SKM-1 treated with dmso at 0.1 percent for 144 hours (cell line): Measurements from ENCODE around the gene MMP11.

ENCODE experiments used
- DNase-seq: peaks from one replicate; lab custom pipeline; 2025; ENCODE audit not compliant: unreplicated experiment; lab: John Stamatoyannopoulos, UW

MMP11 gene

DNA sequence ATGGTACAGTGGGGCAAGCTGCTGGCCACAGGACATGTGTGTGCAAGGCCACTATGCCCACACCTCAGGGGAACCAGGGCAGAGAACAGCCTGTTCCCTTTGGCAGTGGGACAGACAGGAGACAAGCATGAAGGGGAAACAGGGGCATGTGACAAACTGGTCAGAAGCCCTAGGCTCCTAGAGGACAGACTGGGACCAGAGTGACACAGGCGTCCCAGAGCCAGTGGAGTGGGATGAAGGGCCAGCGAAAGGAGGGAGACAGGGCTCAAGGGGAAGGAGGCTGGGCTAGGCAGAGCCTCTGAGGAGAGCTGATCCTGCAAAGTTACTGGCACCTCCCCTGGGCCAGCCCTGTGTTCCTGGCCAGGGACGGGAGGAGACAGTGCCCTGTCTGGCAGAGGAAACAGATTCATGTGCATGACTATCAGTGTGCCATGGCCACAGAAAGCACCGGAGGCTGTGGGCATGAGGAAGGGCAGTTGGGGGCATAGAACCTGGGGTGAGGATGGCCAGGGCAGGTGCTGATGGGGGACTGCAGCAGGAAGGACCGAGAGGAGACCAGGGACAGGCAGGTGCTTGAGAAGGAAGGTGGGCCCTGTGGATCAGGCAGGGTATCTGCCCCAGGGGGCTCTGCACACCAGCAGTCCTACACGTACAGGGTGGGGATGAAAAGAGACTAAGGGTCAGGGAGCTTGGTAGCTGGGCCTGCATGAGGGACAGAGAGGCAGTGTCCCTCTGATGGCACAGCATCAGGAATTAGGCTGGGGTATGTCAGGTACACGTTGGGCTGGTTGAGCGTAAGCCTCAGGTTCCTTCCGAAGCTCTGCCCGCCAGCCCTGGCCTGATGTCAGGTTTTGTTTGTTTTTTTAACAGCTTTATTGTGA, 56.4 kb downstream of the MMP11 start:
- no peak for DNase-seq

DNA sequence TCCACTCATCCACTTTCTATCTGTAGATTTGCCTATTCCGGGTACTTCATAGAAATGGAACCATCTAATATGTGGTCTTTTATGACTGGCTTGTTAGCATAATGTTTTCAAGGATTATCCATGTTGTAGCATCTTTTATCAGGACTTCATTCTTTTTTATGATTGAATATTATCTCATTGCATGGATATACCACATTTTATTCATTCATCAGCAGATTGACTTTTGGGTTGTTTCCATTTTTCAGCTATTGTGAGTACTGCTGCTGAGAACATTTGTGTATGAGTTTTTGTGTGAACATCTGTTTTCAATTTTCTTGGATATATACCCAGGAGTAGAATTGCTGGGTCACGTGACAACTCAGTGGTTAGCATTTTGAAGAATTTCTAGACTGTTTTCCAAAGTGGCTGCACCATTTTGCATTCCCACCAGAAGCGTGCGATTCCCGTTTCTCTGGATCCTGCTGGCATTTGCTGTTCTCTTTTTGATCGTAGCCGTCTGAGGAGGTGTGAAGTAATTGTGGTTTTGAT, 57.3 kb downstream of the MMP11 start:
- no peak for DNase-seq

DNA sequence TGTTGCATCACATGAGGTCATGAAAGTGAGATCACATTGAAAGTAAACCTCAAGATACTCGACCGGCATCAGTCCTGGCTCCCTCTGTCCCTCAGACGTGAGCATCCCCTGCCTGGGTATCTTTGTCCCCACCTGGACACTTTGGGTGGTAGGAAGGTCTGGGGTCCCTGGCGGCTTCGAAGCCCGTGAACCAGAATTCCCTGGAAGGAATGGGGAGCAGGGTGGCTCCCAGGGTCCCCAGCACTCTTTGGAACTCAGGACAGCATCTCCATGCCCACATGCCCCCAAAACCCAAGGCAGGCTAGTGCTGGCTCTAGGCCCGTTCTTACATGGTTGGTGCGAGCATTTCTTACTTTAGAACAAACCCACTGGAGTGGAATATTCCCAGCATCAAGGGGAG, 58.6 kb downstream of the MMP11 start:
- no peak for DNase-seq

DNA sequence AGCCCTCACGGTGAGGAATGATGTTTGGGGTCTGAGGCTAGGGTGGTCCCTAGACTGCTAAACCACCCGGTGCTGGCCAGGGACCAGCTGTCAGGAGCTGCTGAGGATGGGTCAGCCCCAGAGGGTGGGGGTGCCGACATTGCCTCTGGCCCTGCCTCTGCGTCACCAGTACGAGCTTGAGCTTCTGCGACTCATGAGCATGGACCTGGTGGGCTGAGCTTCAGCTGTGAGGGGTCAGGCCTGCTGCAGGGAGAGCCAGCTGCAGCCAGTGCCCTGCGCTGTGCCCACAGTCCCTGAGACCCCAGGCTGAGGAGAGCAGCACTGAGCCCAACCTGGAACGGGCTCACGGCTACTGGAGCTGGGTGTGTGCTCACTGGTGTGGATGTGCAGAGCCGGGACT, 59.1 kb downstream of the MMP11 start:
- no peak for DNase-seq

DNA sequence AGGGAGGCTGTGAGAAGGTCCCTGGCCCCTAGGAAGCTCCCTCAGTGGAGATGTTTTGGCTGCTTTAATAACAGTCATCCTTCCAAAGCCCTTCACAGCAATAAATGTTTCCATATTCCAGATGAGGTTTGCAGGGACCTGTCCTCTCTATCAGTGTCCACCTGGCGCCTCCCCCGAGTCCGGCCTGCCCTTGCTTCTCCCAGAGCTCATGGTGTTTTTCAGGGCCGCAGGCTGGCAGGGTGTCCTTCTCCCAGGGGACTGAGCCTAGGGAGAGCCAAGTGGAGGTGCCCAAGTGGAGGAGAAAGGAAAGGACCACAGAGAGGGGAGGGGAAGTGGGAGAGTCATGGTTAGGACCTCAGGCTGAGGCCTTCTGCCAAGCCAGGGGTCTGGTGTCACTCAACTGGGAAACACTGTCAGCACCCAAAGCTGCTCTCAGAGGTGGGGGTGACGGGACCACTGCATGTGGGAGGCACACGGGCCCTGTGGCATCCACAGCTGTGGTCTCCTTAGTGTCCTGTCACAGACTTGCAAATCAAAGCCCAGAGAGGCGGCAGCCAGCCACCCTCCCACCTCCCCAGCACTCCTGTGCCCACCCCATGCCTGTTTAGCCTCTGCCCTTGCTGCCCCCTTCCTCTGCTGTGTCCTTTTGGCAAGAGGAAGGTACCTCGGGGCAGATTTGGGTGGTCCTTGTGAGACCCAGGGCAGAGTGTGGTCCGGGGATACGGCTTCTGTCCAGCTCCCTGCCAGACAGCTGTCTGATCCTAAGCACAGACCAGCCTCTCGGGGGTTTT, 59.8 kb downstream of the MMP11 start:
- no peak for DNase-seq

DNA sequence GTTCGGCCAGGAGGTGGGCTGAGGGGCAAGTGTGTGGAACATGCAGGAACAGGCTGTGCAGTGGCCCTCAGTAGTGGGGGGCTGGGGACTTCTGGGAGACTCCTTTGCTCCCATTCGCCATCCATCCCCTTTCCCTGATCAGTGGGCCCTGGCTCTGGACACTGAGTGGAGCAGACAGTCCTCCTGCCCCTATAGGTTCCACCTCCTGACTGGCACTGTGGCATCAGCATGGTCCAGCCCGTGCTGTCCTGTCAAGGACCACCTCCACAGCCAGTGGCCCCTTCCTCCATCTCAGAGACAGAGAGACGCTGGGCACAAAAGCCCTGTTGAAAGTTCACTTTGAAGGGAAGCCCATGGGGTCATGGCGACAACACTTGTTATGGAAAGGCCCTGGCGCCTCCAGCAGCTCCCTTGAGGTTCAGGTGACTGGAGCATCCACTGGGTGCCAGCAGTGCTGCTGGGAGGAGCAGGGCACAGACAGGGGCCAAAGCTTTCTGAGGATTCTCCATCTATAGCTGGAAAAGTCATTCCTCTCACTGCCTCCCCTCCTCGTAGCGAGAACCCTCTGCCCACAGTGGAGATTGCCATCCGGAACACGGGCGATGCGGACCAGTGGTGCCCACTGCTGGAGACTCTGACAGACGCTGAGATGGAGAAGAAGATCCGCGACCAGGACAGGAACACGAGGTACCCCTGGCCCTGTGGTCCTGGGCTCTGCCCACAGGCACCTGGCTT, 60.5 kb downstream of the MMP11 start:
- DNase-seq, result no peak
